HCT116 (cell line): ENCODE data around the gene CUX1.

Source experiments
- ATF3 ChIP-seq: IDR thresholded peaks from 2 replicates; pipeline ENCODE4 v1.6.1; 2012
- CTCF ChIP-seq, 3 experiments: fragments of 200-600 bp in 1 of 3; sonication (generic) in 1 of 3; IDR thresholded peaks in 2 of 3; conservative IDR thresholded peaks in 1 of 3; 2 replicates each; pipeline ENCODE4 v1.5.1; 2012 to 2017; ENCODE audit warnings: low read depth in 2 of 3, low read length in 2 of 3, antibody characterized with exemption in 1 of 3, borderline replicate concordance in 1 of 3, control low read depth in 1 of 3, mild to moderate bottlenecking in 1 of 3, mixed read lengths in 1 of 3, mixed run types in 1 of 3, moderate library complexity in 1 of 3; ENCODE audit not compliant: insufficient read depth in 1 of 3
- EZH2 ChIP-seq: fragments of 200-600 bp; sonication (generic); IDR thresholded peaks from 2 replicates; pipeline ENCODE4 v1.6.1; 2017; ENCODE audit warnings: antibody characterized with exemption, mixed run types
- EZH2phosphoT487 ChIP-seq: fragments of 200-600 bp; IDR thresholded peaks from 2 replicates; pipeline ENCODE4 v1.6.1; 2018; ENCODE audit warnings: antibody characterized with exemption, borderline replicate concordance
- POLR2A ChIP-seq: IDR thresholded peaks from 2 replicates; pipeline ENCODE4 v1.7.0; 2011; ENCODE audit warnings: borderline replicate concordance; ENCODE audit not compliant: insufficient read depth, insufficient read length; ENCODE audit errors: extremely low read depth
- POLR2AphosphoS5 ChIP-seq: IDR thresholded peaks from 2 replicates; pipeline ENCODE4 v1.6.1; 2011; ENCODE audit warnings: mild to moderate bottlenecking, low read depth, low read length, moderate library complexity
- RAD21 ChIP-seq: IDR thresholded peaks from 2 replicates; pipeline ENCODE4 v1.6.1; 2012; ENCODE audit warnings: low read depth, mild to moderate bottlenecking
- REST ChIP-seq: IDR thresholded peaks from 2 replicates; pipeline ENCODE4 v1.6.1; 2012; ENCODE audit warnings: low read depth
- SIN3A ChIP-seq: IDR thresholded peaks from 2 replicates; pipeline ENCODE4 v1.6.1; 2012; ENCODE audit warnings: low read depth
- SP1 ChIP-seq: IDR thresholded peaks from 2 replicates; pipeline ENCODE4 v1.6.1; 2012; ENCODE audit warnings: low read depth
- SRF ChIP-seq: IDR thresholded peaks from 2 replicates; pipeline ENCODE4 v1.6.1; 2012; ENCODE audit warnings: low read depth
- YY1 ChIP-seq: IDR thresholded peaks from 2 replicates; pipeline ENCODE4 v1.6.1; 2011; ENCODE audit warnings: low read length, low read depth, moderate library complexity, mild to moderate bottlenecking; ENCODE audit not compliant: insufficient replicate concordance; ENCODE audit errors: extremely low read depth
- ZFX ChIP-seq: fragments of 450-650 bp; IDR thresholded peaks from 2 replicates; pipeline ENCODE4 v1.6.1; 2017
- ZNF274 ChIP-seq: fragments of 200-500 bp; sonication (Bioruptor generic); IDR thresholded peaks from 2 replicates; pipeline ENCODE4 v1.6.1; 2014; ENCODE audit warnings: mild to moderate bottlenecking, low read depth, low read length, inconsistent platforms

- TF ChIP-seq CTCF (IDR thresholded peaks at IDR 0.05 in 2 of 3, conservative IDR thresholded peaks at IDR 0.05 in 1 of 3; ENCODE audit: borderline replicate concordance in 1 of 3, insufficient read depth in 1 of 3, low read depth in 2 of 3, low read length in 2 of 3) (no peak), POLR2A (no peak), RAD21 (no peak), REST (no peak), EZH2 (no peak), ZNF274 (no peak), EZH2phosphoT487 (no peak), ATF3 (no peak), POLR2AphosphoS5 (no peak), ZFX (no peak), YY1 (no peak), SP1 (no peak), SIN3A (no peak), SRF (no peak)
Measured at GRCh38 chr7:101964680-101965452, 147.4 kb downstream of the CUX1 start.
